Measurements from ENCODE around the gene ANKDD1A. TPM values are rescaled to one million over a fixed set of nuclear protein-coding genes. Genes with fewer than 3 reads are reported as not detected.

ANKDD1A gene
- total RNA-seq, 1 experiment from 2014 or later = 2.3 TPM

GRCh38 chr15:64923546-64923945 lies 11.8 kb downstream of the ANKDD1A start:
- H3K4me3 ChIP-seq (ENCODE audit: low read depth, low read length, poor library complexity, severe bottlenecking) = no peak overlapping the region
- BruUV-seq (replicated peaks) = no TSS peak
- TF ChIP-seq EZH2 (IDR thresholded peaks at IDR 0.05; ENCODE audit: borderline replicate concordance, low read depth, low read length, poor library complexity, severe bottlenecking) = no peak
- TF ChIP-seq CTCF (conservative IDR thresholded peaks at IDR 0.05; ENCODE audit: low read depth, low read length) = no peak
- H3K27ac ChIP-seq (ENCODE audit: low read depth, low read length, poor library complexity, severe bottlenecking) = no peak overlapping the region
- ChIA-PET POLR2A (ENCODE audit: low non-redundant PET) (no interaction called here), CTCF (no interaction called here)
- H3K4me1 ChIP-seq (ENCODE audit: insufficient read depth, low read length, poor library complexity, severe bottlenecking) = no peaks in the 10 kb centered on the region
- no peaks in the 10 kb centered on the region for H3K36me3 ChIP-seq (ENCODE audit: insufficient read depth, low read length, poor library complexity, severe bottlenecking)
- H3K27me3 ChIP-seq (replicated peaks; ENCODE audit: insufficient read depth, low read depth, low read length, poor library complexity) = no peaks in the 10 kb centered on the region
- no peak for DNase-seq (ENCODE audit: low spot score)
- no peaks in the 10 kb centered on the region for H3K9me3 ChIP-seq (ENCODE audit: low read depth, low read length, poor library complexity, severe bottlenecking)
- intact Hi-C loops (cut with micrococcal nuclease; ENCODE audit: unreplicated experiment) = no loop called here

- Histone ChIP-seq H3K36me3 (ENCODE audit: insufficient read depth, low read length, poor library complexity, severe bottlenecking) (no peaks in the 10 kb centered on the region), H3K27ac (ENCODE audit: low read depth, low read length, poor library complexity, severe bottlenecking) (no peak overlapping the region), H3K4me1 (ENCODE audit: insufficient read depth, low read length, poor library complexity, severe bottlenecking) (no peaks in the 10 kb centered on the region), H3K27me3 (replicated peaks; ENCODE audit: insufficient read depth, low read depth, low read length, poor library complexity) (no peaks in the 10 kb centered on the region), H3K4me3 (ENCODE audit: low read depth, low read length, poor library complexity, severe bottlenecking) (no peak overlapping the region), H3K9me3 (ENCODE audit: low read depth, low read length, poor library complexity, severe bottlenecking) (no peaks in the 10 kb centered on the region)
- DNase-seq (ENCODE audit: low spot score) = no peak
- ChIA-PET POLR2A (ENCODE audit: low non-redundant PET) (no interaction called here), CTCF (no interaction called here)
- no TSS peak for BruUV-seq (replicated peaks)
- TF ChIP-seq EZH2 (IDR thresholded peaks at IDR 0.05; ENCODE audit: borderline replicate concordance, low read depth, low read length, poor library complexity, severe bottlenecking) (no peak), CTCF (conservative IDR thresholded peaks at IDR 0.05; ENCODE audit: low read depth, low read length) (no peak)
- intact Hi-C loops (cut with micrococcal nuclease; ENCODE audit: unreplicated experiment) = no loop called here
Measured at GRCh38 chr15:64925335-64926330, 13.9 kb downstream of the ANKDD1A start.

- Histone ChIP-seq H3K4me3 (ENCODE audit: low read depth, low read length, poor library complexity, severe bottlenecking) (no peak overlapping the region), H3K4me1 (ENCODE audit: insufficient read depth, low read length, poor library complexity, severe bottlenecking) (no peaks in the 10 kb centered on the region), H3K27me3 (replicated peaks; ENCODE audit: insufficient read depth, low read depth, low read length, poor library complexity) (no peaks in the 10 kb centered on the region), H3K27ac (ENCODE audit: low read depth, low read length, poor library complexity, severe bottlenecking) (no peak overlapping the region), H3K9me3 (ENCODE audit: low read depth, low read length, poor library complexity, severe bottlenecking) (no peaks in the 10 kb centered on the region), H3K36me3 (ENCODE audit: insufficient read depth, low read length, poor library complexity, severe bottlenecking) (no peaks in the 10 kb centered on the region)
- DNase-seq (ENCODE audit: low spot score) = no peak
- no peak for TF ChIP-seq CTCF (conservative IDR thresholded peaks at IDR 0.05; ENCODE audit: low read depth, low read length)
- intact Hi-C loops (cut with micrococcal nuclease; ENCODE audit: unreplicated experiment) = no loop called here
- POLR2A ChIA-PET (ENCODE audit: low non-redundant PET) = no interaction called here
- BruUV-seq (replicated peaks) = no TSS peak
- CTCF ChIA-PET = no interaction called here
Measured at GRCh38 chr15:64926661-64927060, 15.0 kb downstream of the ANKDD1A start.
